ENCODE measurements around the gene CEP83. TPM values are rescaled to one million over a fixed set of nuclear protein-coding genes. Genes with fewer than 3 reads are reported as not detected.

The CEP83 gene
- total RNA-seq, 1 donor from 2014 or later = 14.9 TPM

DNA sequence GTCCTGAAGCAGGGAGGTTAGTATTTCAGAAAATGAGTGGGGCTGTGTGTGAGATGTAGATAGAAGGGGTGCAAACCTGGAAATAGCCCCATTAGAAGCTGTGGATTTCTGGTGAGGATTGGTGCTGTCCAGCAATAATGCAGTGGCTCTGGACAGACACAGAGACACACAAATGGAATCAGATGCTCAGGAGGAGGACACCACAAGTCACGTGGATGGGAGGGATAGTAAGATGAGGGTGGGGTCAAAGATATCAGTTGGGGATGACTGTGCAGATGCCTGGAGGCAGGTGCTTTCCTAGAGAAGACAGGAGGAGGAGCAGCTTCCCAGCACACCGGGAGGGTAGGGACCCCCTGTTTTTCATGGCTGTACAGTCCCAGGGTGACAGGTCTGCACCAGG, 174.8 kb downstream of the CEP83 start:
- no peaks in the 10 kb centered on the region for H3K27me3 ChIP-seq (ENCODE audit: control insufficient read depth, insufficient read depth, low read length)
- H3K36me3 ChIP-seq (ENCODE audit: control insufficient read depth, insufficient read depth, low read length) = no peaks in the 10 kb centered on the region
- no peak overlapping the region for H3K4me3 ChIP-seq (ENCODE audit: low read depth, low read length)
- no peak for DNase-seq (ENCODE audit: low read depth)
- no peak for TF ChIP-seq CTCF (IDR thresholded peaks at IDR 0.05; ENCODE audit: insufficient read depth, low read length, poor library complexity, severe bottlenecking)

DNA sequence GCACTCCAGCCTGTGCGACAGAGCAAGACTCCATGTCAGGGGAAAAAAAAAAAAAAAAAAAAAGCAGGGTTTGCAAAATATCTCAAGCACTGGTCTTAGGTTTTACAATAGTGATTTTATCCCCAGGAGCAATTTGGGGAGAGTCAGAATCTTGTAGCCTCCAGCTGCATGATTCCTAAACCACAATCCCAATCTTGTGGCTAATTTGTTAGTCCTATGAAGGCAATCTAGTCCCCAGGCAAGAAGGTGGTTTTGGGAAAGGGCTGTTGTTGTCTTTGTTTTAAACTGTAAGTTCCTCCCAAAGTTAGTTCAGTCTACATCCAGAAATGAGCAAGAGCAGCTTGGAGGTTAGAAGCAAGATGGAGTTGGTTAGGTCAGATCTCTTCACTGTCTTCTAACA, 175.6 kb downstream of the CEP83 start:
- no peak for DNase-seq (ENCODE audit: low read depth)
- H3K27me3 ChIP-seq (ENCODE audit: control insufficient read depth, insufficient read depth, low read length) = no peaks in the 10 kb centered on the region
- H3K4me3 ChIP-seq (ENCODE audit: low read depth, low read length) = no peak overlapping the region
- no peaks in the 10 kb centered on the region for H3K36me3 ChIP-seq (ENCODE audit: control insufficient read depth, insufficient read depth, low read length)
- no peak for TF ChIP-seq CTCF (IDR thresholded peaks at IDR 0.05; ENCODE audit: insufficient read depth, low read length, poor library complexity, severe bottlenecking)

DNA sequence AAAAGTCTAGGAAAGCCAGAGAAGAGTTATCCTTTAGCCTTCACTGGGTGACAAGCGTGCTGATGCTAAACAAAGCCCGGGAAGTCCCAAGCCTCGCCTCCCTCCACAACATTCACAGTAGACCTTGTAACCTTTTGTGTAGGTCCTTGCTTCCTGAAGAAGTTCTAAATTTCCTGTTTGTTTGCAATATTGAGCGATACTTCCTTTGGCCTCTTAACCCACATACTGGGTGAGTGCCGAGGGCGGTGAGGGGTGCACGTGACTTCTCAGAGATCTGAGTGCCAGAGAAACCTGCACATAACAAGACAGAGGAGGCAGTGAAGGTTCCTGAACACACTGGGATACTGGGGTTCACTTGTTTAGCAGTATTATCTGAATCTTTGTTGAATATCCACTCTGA, 177.0 kb downstream of the CEP83 start:
- TF ChIP-seq CTCF (IDR thresholded peaks at IDR 0.05; ENCODE audit: insufficient read depth, low read length, poor library complexity, severe bottlenecking) = no peak
- Histone ChIP-seq H3K36me3 (ENCODE audit: control insufficient read depth, insufficient read depth, low read length) (no peaks in the 10 kb centered on the region), H3K27me3 (ENCODE audit: control insufficient read depth, insufficient read depth, low read length) (no peaks in the 10 kb centered on the region)

GRCh38 chr12:94280063-94280462, 179.6 kb downstream of the CEP83 start:
- no peak for DNase-seq (ENCODE audit: low read depth)
- no peak for TF ChIP-seq CTCF (IDR thresholded peaks at IDR 0.05; ENCODE audit: insufficient read depth, low read length, poor library complexity, severe bottlenecking)
- H3K36me3 ChIP-seq (ENCODE audit: control insufficient read depth, insufficient read depth, low read length) = no peaks in the 10 kb centered on the region
- H3K27me3 ChIP-seq (ENCODE audit: control insufficient read depth, insufficient read depth, low read length) = no peaks in the 10 kb centered on the region
- no peak overlapping the region for H3K4me3 ChIP-seq (ENCODE audit: low read depth, low read length)

More for the DNA sequence above, 177.0 kb downstream of the CEP83 start:
- no peak overlapping the region for H3K4me3 ChIP-seq (ENCODE audit: low read depth, low read length)
- DNase-seq (ENCODE audit: low read depth) = no peak

DNA sequence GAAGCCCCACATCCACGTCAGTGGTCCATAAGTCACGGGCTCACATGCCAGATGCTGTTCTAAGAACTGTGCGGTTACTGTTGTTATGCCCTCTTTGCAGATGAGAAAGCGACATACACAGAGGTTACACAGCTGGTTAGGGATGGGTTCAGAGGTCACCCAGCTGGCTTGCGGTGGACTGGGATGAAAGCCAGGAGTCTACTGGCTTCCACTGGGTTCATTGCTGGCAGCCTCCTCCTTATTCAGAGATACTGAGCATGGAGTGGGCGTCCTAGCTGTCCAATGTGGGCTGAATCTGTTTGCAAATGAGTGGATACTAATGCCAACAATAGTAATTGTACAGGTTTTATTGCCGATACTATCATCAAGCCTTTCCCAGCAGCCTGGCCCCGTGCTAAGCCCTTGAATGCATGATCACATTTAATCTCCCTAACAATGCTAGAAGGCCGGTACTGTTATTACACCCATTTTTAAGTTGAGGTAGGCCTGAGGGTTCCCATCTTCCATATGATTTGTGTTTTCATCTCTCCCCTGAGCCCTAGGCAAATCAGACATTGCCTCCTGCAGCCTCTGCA, 182.2 kb downstream of the CEP83 start:
- Histone ChIP-seq H3K36me3 (ENCODE audit: control insufficient read depth, insufficient read depth, low read length) (no peaks in the 10 kb centered on the region), H3K4me3 (ENCODE audit: low read depth, low read length) (no peak overlapping the region), H3K27me3 (ENCODE audit: control insufficient read depth, insufficient read depth, low read length) (no peaks in the 10 kb centered on the region)
- DNase-seq (ENCODE audit: low read depth) = no peak
- TF ChIP-seq CTCF (IDR thresholded peaks at IDR 0.05; ENCODE audit: insufficient read depth, low read length, poor library complexity, severe bottlenecking) = no peak

GRCh38 chr12:94276725-94277124, 182.9 kb downstream of the CEP83 start:
- TF ChIP-seq CTCF (IDR thresholded peaks at IDR 0.05; ENCODE audit: insufficient read depth, low read length, poor library complexity, severe bottlenecking) = no peak
- Histone ChIP-seq H3K36me3 (ENCODE audit: control insufficient read depth, insufficient read depth, low read length) (no peaks in the 10 kb centered on the region), H3K27me3 (ENCODE audit: control insufficient read depth, insufficient read depth, low read length) (no peaks in the 10 kb centered on the region), H3K4me3 (ENCODE audit: low read depth, low read length) (no peak overlapping the region)
- no peak for DNase-seq (ENCODE audit: low read depth)

Measured in kidney epithelial cell (primary cell).